Ecto neural progenitor cell (in vitro differentiated cells): ENCODE results near the gene FCGR3B.
"Not testable (repeated sequence)": the region's sequence is repeated elsewhere in the genome, so short reads cannot be mapped to it uniquely, and the experiment has no call there.

ENCODE experiments used
- DNase-seq: peaks from one replicate; pipeline ENCODE4 v3.0.0-alpha.2; 2018; ENCODE audit warnings: low spot score

Gene FCGR3B

GRCh38 chr1:161605024-161605423, 26.0 kb downstream of the FCGR3B start:
- not testable (repeated sequence) for DNase-seq

- DNase-seq: not testable (repeated sequence)
Observed at GRCh38 chr1:161597077-161597476, 33.9 kb downstream of the FCGR3B start.

GRCh38 chr1:161595583-161595982, 35.4 kb downstream of the FCGR3B start:
- not testable (repeated sequence) for DNase-seq

- DNase-seq: not testable (repeated sequence)
Observed at GRCh38 chr1:161595173-161595572, 35.8 kb downstream of the FCGR3B start.

- not testable (repeated sequence) for DNase-seq
Observed at GRCh38 chr1:161594269-161594984, 36.5 kb downstream of the FCGR3B start.

- DNase-seq: not testable (repeated sequence)
Observed at GRCh38 chr1:161593092-161593755, 37.8 kb downstream of the FCGR3B start.

GRCh38 chr1:161592586-161592985, 38.4 kb downstream of the FCGR3B start:
- DNase-seq: not testable (repeated sequence)

GRCh38 chr1:161589920-161590319, 41.1 kb downstream of the FCGR3B start:
- DNase-seq: not testable (repeated sequence)

GRCh38 chr1:161589365-161589764, 41.6 kb downstream of the FCGR3B start:
- DNase-seq: not testable (repeated sequence)

GRCh38 chr1:161588596-161588995, 42.4 kb downstream of the FCGR3B start:
- DNase-seq: not testable (repeated sequence)

- not testable (repeated sequence) for DNase-seq
Observed at GRCh38 chr1:161582882-161583281, 48.1 kb downstream of the FCGR3B start.

- not testable (repeated sequence) for DNase-seq
Observed at GRCh38 chr1:161580879-161581537, 50.0 kb downstream of the FCGR3B start.

GRCh38 chr1:161579856-161580507, 51.0 kb downstream of the FCGR3B start:
- DNase-seq: not testable (repeated sequence)

GRCh38 chr1:161576676-161577075, 54.3 kb downstream of the FCGR3B start:
- not testable (repeated sequence) for DNase-seq
